Middle frontal gyrus (tissue), 1 donor: ENCODE data around the gene NIPAL1.
"Not testable (repeated sequence)": the region's sequence is repeated elsewhere in the genome, so short reads cannot be mapped to it uniquely, and the experiment has no call there.

Source experiments
- DNase-seq: peaks from one replicate; pipeline ENCODE4 v3.0.0-alpha.2; 2015; ENCODE audit warnings: low spot score; ENCODE audit errors: extremely low spot score

The NIPAL1 gene

GRCh38 chr4:48016141-48017107, at the start of gene NIPAL1, which contains the start of gene CNGA1:
Gene NIPAL1 (plus strand): TSS chr4:48016772. CDS start chr4:48016840, 68 bp downstream.
Gene CNGA1 (minus strand): TSS chr4:48016681. CDS start chr4:47952689, 63,992 bp downstream.
- peak; percentile 12 for DNase-seq

- DNase-seq, result no peak
Observed at GRCh38 chr4:47968847-47969246, 47.7 kb upstream of the NIPAL1 start.

DNA sequence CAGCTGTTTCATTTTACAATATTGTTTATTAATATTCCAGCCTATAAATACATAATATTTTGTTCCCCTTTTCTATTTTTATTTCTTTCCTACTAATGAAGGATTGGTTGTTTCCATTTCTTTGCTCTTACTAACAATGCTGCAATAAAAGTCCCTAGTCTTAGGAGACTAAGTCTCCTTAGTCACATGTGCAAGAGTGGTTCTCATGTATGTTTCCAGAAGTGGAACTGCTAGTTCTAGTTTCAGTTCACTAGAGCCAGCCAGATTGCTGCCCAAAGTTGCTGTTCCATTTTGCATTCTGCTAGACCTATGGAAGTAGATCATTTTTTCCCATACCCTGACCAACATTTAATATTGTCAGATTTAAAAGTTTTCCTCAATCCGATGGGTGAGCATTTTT, 44.4 kb upstream of the NIPAL1 start:
- DNase-seq, result no peak

DNA sequence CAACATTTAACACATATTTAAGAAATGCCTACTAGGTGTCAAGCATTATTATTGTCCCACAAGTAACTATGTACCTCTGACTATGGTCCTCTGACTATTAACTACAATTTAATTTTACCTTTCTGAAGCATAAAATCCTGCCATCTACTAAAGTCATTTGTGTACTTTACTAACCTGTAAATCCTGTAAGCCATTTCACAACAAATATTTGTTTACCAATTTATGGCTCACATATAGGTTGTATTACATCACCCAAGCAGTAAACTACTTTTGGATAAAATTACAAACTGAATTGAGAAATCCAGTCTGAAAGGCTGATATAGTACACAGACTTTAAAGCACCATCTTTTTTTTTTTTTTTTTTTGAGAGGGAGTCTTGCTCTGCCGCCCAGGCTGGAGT, 43.9 kb upstream of the NIPAL1 start:
- no peak for DNase-seq

DNA sequence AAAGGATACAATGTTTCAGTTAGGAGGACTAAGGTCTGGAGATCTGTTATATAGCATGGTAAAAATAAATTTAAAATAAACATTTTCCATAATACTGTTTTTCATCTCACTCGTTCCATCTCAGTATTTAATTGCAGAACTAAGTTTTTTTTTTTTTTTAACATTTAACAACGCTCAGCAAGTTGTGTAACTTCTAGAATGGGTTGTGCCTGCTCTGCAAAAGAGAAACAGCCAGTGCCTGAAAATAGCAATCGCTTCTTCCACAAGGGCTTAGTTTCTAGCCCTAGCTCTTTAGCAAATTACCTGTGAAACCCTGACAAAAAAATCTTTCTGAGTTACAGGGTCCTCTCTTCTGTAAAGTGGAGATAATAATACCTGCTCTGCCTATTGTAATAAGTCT, 42.0 kb upstream of the NIPAL1 start:
- no peak for DNase-seq

DNA sequence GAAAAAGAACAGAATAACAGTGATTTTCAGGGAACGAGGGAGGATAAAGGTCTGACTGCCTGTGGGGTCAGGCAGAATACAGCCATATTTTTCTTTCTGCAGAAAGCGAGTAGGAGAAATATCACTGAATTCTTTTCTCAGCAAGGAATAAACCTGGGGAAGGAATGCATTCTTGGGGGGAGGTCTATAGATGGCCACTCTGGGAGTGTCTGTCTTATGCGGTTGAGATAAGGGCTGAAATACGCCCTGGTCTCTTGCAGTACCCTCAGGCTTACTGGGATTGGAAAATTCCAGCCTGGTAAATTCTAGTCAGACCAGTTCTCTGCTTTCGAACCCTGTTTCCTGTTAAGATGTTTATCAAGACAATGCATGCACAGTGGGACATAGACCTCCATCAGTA, 26.4 kb upstream of the NIPAL1 start:
- no peak for DNase-seq

DNA sequence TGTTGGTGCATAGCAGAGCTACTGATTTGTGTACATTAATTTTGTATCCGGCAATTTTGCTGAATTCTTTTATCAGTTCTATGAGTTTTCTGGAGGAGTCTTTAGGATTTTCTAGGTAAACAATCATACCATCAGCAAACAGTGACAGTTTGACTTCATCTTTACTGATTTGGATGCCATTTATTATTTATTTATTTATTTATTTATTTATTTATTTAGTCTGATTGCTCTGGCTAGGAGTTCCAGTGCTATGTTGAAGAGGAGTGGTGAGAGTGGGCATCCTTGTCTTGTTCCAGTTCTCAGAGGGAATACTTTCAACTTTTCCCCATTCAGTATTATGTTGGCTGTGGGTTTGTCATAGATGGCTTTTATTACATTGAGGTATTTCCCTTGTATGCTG, 24.1 kb upstream of the NIPAL1 start:
- not testable (repeated sequence) for DNase-seq

DNA sequence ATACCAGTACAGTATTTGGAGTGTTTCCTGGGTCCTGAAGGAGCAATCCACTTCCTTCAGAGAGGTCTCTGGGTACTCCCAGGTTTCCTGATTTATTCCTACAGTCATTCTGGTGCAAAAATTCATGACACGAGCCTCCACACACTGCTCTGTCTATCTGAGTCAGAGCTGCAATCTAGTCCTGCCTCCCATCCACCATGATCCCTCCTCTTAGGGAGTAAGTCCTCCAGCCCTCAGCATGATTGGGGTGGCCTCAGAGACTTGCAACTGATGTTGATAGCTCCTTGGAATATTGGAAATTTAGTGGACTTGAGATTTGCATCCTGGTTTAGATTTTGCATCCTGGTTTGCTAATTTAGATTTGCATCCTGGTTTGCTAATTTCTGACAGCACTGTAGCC, 20.6 kb upstream of the NIPAL1 start:
- no peak for DNase-seq

DNA sequence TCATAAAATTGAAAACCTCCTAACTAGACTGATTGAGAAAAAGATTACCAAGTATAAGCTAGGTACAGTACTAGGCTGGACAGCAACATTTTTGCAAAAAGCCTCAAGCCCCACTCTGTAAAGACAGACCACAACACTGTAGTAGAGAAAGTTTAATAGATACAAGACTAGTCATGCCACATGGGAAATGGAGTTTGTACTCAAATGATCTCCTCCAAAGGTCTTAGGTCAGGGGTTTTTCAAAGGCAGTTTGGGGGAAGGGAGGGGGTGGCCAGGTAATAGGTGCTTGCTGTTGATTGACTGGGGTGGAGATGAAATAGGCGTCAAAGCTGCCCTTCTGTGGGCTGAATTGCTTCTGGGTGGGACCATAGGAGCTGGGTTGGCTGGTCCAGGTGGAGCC, 14.3 kb upstream of the NIPAL1 start:
- no peak for DNase-seq

- not testable (repeated sequence) for DNase-seq
Observed at GRCh38 chr4:48003568-48003967, 13.0 kb upstream of the NIPAL1 start.

GRCh38 chr4:48005781-48006180, 10.8 kb upstream of the NIPAL1 start:
- no peak for DNase-seq

GRCh38 chr4:48008021-48008596, 8.5 kb upstream of the NIPAL1 start:
- DNase-seq, result no peak

DNA sequence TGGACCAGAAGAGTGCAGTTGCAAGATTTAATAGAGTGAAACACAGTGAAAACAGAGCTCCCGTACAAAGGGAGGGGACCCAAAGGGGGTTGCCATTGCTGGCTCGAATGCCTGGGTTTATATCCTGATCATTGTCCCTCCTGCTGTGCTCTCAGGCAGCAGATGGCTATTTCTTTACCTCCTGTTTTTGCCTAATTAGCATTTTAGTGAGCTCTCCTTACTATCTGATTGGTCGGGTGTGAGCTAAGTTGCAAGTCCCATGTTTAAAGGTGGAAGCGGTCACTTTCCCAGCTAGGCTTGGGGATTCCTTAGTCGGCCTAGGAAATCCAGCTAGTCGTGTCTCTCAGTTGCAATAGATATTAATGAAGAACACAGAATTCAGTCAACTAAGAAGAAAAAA, 5.7 kb upstream of the NIPAL1 start:
- DNase-seq, result not testable (repeated sequence)

DNA sequence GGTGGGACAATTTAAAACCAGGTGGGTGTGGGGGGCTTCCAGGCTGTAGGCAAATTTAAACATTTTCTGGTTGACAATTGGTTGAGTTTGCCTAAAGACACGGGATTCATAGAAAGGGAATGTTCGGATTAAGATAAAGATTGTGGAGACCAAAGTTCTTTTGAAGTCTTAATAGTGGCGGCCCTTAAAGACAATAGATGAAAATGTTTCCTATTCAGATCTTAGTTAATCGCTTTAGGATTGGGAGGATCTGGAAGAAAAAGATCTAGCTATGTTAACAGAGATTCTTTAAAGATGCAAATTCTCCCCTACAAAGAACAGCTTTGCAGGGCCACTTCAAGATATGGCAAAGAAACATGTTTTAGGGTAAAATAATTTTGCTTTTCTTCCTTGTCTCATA, 4.8 kb upstream of the NIPAL1 start:
- no peak for DNase-seq

DNA sequence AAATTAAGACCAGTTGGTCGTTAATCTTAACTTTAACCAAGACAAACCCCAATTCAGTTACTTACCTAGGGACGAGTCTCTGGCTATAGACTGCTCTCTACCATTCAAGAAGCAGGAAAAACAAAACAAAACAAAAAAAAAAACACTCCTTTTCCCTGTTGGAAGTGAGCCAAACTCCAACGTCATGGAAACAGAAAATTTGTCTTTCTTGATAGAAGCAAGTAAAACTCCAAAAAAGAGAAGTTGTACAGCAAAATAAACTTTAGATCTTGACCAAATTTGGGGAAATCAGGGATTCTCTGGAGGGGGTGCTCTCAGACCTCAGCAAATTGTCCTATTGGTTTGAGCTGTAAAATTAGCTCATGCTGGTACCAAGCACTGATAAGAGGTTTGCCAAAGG, 3.7 kb upstream of the NIPAL1 start:
- no peak for DNase-seq

DNA sequence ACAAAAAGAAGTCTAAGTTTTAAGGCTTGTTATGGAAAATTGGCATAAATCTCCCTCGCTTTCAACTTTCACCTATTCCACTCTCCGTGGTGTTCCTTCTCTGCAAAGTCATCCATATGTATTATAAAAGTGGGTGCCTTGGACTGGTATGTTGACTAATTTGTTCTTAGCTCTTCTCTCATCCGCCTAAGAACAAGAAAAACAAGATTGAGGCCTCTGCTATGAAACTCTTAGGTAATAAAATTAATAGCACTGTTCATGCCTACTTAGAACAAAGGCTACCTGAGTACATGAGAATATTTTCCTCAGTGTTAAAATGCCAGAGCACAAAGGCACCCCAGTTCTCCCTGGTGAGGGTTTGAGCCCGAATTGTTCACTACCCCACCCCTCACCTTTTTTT, 1.4 kb upstream of the NIPAL1 start:
- no peak for DNase-seq

DNA sequence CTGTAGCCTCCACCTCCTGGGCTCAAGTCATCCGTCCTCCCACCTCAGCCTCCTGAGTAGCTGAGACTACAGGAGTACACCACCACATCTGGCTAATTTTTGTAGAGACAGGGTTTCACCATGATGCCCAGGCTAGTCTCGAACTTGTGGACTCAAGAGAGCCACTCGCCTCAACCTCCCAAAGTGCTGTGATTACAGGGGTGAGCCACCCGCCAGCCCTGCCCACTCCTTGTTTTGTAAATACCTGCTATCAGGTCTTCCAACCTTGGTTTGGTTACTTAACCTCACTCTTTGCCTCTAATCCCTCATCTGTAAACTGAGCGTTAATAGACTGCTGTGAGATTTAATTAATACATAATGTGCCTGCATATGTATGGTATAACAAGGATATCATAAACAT, 894 bp upstream of the NIPAL1 start:
- no peak for DNase-seq

DNA sequence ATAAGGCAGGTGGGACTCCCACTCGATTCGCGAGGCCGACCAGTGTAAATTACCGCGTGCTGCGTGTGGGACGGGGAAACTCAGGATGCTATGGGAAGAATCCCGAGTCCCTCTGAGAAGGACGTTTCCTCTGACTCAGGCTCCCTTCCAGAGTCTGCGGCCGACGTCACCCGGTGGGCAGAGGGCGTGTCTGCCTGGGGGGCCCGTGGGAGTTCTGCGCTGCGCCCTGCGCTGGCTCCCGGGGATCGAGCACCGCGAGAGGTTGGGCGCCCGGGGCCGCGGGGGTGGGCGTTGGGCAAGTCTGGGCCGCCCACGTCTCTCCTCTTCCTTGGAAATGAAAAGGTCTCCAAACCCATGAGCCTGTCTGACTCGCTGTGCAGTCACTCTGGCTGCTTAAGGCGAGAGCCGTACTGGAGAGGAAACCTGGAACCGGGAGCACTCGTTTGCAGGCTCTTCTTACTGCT, 568 bp downstream of the NIPAL1 start:
- no peak for DNase-seq

- DNase-seq, result no peak
Observed at GRCh38 chr4:48018112-48018511, 1.5 kb downstream of the NIPAL1 start.

GRCh38 chr4:48021100-48021499, 4.5 kb downstream of the NIPAL1 start:
- DNase-seq, result no peak

GRCh38 chr4:48022192-48022799, 5.7 kb downstream of the NIPAL1 start:
- no peak for DNase-seq

GRCh38 chr4:48024522-48024921, 8.0 kb downstream of the NIPAL1 start:
- no peak for DNase-seq
